Memory B cell (primary cell): Measurements from ENCODE around the gene SEMA4A.
A peak's percentile ranks its signal among the peaks of the same experiment; 100 is the strongest.
"Not testable (repeated sequence)": the region's sequence is repeated elsewhere in the genome, so short reads cannot be mapped to it uniquely, and the experiment has no call there.

Experiments used
- ATAC-seq: fragments of 150-1000 bp; cut with Tn5 transposase; 2 replicates; pipeline ENCODE4 v1.10.0; 2021; ENCODE audit warnings: low read depth, mild to moderate bottlenecking, moderate library complexity
- DNase-seq, 2 donors: peaks; one replicate each; pipeline ENCODE4 v3.0.0; 2022; ENCODE audit warnings: low spot score in 2 of 2
- H3K27ac Mint-ChIP-seq: one replicate; pipeline ENCODE4 v1.8.0; 2022; ENCODE audit warnings: mild to moderate bottlenecking, moderate library complexity, mixed read lengths
- H3K27me3 Mint-ChIP-seq: one replicate; pipeline ENCODE4 v1.8.0; 2022; ENCODE audit warnings: mixed read lengths
- H3K36me3 Mint-ChIP-seq: one replicate; pipeline ENCODE4 v1.8.0; 2022; ENCODE audit warnings: mild to moderate bottlenecking, mixed read lengths
- H3K4me1 Mint-ChIP-seq: one replicate; pipeline ENCODE4 v1.8.0; 2022; ENCODE audit warnings: mixed read lengths
- H3K4me3 Mint-ChIP-seq: one replicate; pipeline ENCODE4 v1.8.0; 2022; ENCODE audit warnings: mild to moderate bottlenecking, moderate library complexity, mixed read lengths
- H3K9me3 Mint-ChIP-seq: one replicate; pipeline ENCODE4 v1.8.0; 2022; ENCODE audit warnings: mixed read lengths

Gene SEMA4A

DNA sequence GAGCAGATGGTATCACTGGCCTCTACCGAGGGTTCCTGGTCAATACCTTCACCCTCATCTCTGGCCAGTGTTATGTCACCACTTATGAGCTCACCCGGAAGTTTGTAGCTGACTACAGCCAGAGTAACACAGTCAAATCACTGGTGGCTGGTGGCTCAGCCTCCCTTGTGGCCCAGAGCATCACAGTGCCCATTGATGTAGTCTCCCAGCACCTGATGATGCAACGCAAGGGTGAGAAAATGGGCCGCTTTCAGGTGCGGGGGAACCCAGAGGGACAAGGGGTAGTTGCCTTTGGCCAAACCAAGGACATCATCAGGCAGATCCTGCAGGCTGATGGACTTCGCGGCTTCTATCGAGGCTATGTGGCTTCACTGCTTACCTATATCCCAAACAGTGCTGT lies 46.7 kb downstream of the SEMA4A start:
- Mint-ChIP-seq H3K27me3 (no peaks in the 10 kb centered on the region), H3K36me3 (peaks cover 18% of the 10 kb centered on the region), H3K4me3 (no peak overlapping the region), H3K27ac (no peak overlapping the region), H3K4me1 (peaks cover 25% of the 10 kb centered on the region), H3K9me3 (no peaks in the 10 kb centered on the region)
- DNase-seq (no peak), ATAC-seq (no peak)

DNA sequence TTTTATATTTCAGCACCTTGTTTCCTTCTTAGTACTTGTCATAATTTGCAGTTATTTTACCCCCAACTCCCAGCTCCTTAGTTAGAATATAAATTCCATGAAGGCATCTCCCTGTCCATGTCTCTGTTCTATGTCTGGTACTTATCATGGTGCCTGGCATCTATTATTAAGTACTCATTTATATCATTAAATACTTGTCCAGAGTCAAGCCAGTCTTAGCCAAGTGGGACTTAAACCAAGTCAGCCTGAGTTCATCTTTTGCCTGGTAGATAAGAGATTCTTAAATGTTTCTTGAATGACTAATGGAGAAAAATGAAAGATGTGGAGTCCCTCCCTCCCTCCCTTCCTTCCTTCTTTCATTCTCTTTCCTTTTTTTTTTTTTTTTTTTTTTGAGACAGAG lies 49.9 kb downstream of the SEMA4A start:
- no peaks in the 10 kb centered on the region for H3K27me3 Mint-ChIP-seq
- no peak for DNase-seq
- peaks cover 12% of the 10 kb centered on the region for H3K4me1 Mint-ChIP-seq
- no peak overlapping the region for H3K4me3 Mint-ChIP-seq
- no peaks in the 10 kb centered on the region for H3K9me3 Mint-ChIP-seq
- no peak for ATAC-seq
- peaks cover 19% of the 10 kb centered on the region for H3K36me3 Mint-ChIP-seq
- H3K27ac Mint-ChIP-seq, result no peak overlapping the region

DNA sequence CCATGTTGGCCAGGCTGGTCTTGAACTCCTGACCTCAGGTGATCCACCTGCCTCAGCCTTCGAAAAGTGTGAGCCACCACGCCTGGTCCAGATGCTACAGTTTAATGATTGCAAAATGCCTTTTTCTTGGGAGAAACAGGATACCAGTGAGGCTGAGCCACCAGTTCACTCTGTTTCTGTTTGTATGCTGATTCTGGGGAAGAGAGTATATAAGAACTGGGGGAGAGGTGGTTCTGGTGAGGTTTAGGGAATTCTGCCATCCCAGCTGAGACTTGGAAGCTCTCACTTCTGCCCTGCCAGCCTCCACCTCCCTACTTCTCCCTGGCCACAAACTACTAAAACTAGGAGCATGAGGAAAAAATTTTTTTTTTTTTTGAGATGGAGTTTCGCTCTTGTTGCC lies 51.3 kb downstream of the SEMA4A start:
- Mint-ChIP-seq H3K27me3 (no peaks in the 10 kb centered on the region), H3K4me1 (peaks cover 8% of the 10 kb centered on the region), H3K36me3 (peaks cover 15% of the 10 kb centered on the region), H3K9me3 (no peaks in the 10 kb centered on the region), H3K27ac (no peak overlapping the region), H3K4me3 (no peak overlapping the region)
- DNase-seq, result no peak
- no peak for ATAC-seq

DNA sequence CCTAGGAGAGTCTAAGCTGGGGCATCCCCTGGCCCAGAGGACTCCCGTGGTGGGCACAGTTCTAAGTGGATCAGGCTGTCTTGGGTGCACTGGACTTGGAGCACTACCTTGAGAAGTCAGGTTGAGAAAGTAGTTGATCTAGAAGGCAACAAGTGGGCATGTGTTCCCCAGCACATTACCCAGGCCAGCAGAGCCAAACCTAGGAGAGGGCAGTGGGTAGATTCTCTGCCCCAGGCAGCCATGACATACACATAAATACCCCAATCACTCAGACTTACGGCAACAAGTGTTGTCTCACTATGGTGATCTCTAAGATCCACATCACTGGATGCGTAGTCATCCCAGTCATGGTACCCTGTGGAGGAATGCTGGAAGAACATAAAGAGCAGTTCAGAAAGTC lies 57.9 kb downstream of the SEMA4A start:
- ATAC-seq (no peak), DNase-seq (no peak)
- no peak overlapping the region for H3K27ac Mint-ChIP-seq
- no peak overlapping the region for H3K4me3 Mint-ChIP-seq
- peaks cover 6% of the 10 kb centered on the region for H3K4me1 Mint-ChIP-seq
- H3K9me3 Mint-ChIP-seq, result no peaks in the 10 kb centered on the region
- no peaks in the 10 kb centered on the region for H3K27me3 Mint-ChIP-seq
- H3K36me3 Mint-ChIP-seq, result peaks cover 6% of the 10 kb centered on the region

DNA sequence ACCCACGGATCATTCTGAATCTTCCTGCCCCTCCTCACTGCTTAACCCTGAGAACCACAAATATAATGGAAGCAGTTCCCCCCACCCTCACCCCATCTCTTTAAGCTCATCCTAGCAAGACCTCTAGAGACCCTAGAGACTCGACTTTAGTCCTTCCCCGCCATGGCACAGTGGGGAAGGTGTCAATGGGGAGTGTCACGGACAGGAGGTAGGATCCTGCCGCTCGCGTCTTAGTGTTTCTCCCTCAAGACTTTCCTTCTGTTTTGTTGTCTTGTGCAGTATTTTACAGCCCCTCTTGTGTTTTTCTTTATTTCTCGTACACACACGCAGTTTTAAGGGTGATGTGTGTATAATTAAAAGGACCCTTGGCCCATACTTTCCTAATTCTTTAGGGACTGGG lies 58.7 kb downstream of the SEMA4A start:
- ATAC-seq (no peak), DNase-seq (no peak)
- H3K36me3 Mint-ChIP-seq, result peaks cover 6% of the 10 kb centered on the region
- peak overlapping the region; percentile 97 for H3K4me3 Mint-ChIP-seq
- H3K4me1 Mint-ChIP-seq, result peaks cover 6% of the 10 kb centered on the region
- H3K27ac Mint-ChIP-seq, result peak overlapping the region; percentile 98
- H3K9me3 Mint-ChIP-seq, result no peaks in the 10 kb centered on the region
- no peaks in the 10 kb centered on the region for H3K27me3 Mint-ChIP-seq

DNA sequence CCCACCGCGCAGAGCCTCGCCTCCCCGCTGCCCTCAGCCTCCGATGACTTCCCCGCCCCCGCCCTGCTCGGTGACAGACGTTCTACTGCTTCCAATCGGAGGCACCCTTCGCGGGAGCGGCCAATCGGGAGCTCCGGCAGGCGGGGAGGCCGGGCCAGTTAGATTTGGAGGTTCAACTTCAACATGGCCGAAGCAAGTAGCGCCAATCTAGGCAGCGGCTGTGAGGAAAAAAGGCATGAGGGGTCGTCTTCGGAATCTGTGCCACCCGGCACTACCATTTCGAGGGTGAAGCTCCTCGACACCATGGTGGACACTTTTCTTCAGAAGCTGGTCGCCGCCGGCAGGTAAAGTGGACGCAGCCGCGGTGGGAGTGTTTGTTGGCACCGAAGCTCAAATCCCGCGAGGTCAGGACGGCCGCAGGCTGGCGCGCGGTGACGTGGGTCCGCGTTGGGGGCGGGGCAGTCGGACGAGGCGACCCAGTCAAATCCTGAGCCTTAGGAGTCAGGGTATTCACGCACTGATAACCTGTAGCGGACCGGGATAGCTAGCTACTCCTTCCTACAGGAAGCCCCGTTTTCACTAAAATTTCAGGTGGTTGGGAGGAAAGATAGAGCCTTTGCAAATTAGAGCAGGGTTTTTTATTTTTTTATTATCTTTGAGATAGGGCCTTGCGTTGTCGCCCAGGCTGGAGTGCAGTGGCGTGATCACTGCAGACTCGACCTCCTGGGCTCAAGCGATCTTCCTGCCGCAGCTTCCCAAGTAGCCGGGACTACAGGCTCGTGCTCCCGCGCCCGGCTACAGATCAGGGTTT lies 59.7 kb downstream of the SEMA4A start, which contains the start of gene PMF1:
TSS of gene PMF1 (plus strand) at position 175 of the 811 bp plus-strand sequence. CDS start at position 184, 9 bp downstream.
- DNase-seq (peak; percentile 90), ATAC-seq (peak; percentile 95)
- Mint-ChIP-seq H3K36me3 (peaks cover 4% of the 10 kb centered on the region), H3K4me3 (peak within 1 kb of the TSS; percentile 97), H3K9me3 (no peaks in the 10 kb centered on the region), H3K4me1 (peaks cover 10% of the 10 kb centered on the region), H3K27me3 (no peaks in the 10 kb centered on the region), H3K27ac (peak within 1 kb of the TSS; percentile 98)

DNA sequence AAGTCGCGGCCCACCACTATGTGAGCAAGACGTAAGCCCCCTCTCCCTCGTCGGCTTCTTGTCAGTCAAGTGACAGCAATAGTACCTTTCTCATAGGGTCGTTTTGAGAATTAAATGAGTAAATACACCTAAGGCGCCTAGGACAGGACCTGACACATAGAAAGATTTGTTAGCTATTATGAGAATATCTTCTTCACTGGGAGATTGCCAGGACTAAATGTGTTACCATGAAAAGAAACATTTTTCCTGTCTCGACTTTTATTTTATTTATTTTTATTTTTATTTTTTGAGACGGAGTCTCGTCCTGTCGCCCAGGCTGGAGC lies 60.2 kb downstream of the SEMA4A start:
- no peaks in the 10 kb centered on the region for H3K27me3 Mint-ChIP-seq
- no peak for DNase-seq
- no peaks in the 10 kb centered on the region for H3K9me3 Mint-ChIP-seq
- peaks cover 4% of the 10 kb centered on the region for H3K36me3 Mint-ChIP-seq
- ATAC-seq, result no peak
- H3K4me3 Mint-ChIP-seq, result peak overlapping the region; percentile 97
- H3K4me1 Mint-ChIP-seq, result peaks cover 11% of the 10 kb centered on the region
- H3K27ac Mint-ChIP-seq, result peak overlapping the region; percentile 98

DNA sequence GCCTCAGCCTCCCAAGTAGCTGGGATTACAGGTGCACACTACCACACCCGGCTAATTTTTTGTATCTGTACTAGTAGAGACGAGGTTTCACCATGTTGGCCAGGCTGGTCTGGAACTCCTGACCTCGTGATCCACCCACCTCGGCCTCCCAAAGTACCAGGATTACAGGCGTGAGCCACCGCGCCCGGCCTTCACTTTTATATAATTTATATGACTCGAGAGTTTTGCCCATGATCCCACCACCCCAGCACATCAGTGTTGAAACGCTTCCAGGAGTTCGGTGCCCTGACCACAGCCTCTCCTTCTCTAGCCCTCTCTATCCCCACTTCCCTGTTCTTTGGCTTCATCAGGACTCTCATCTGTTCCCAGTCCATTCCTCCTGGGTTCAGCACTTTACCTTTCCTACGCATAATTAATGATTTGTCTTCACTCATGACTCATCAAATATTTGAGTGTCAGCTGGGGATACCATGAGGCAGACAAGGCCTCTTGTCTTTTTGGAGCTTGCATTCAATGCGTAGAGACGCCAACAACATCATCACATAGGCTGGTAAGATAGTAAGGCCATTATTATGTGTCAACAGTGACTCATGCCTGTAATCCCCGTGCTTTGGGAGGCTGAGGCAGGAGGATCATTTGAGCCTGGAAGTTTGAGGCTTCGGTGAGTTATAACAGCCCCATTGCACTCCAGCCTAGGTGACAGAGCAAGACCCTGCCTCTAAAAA lies 60.8 kb downstream of the SEMA4A start:
- DNase-seq (no peak), ATAC-seq (no peak)
- Mint-ChIP-seq H3K27ac (peak overlapping the region; percentile 50), H3K4me1 (peaks cover 11% of the 10 kb centered on the region), H3K36me3 (peaks cover 5% of the 10 kb centered on the region), H3K9me3 (no peaks in the 10 kb centered on the region), H3K27me3 (no peaks in the 10 kb centered on the region), H3K4me3 (peak overlapping the region; percentile 82)

DNA sequence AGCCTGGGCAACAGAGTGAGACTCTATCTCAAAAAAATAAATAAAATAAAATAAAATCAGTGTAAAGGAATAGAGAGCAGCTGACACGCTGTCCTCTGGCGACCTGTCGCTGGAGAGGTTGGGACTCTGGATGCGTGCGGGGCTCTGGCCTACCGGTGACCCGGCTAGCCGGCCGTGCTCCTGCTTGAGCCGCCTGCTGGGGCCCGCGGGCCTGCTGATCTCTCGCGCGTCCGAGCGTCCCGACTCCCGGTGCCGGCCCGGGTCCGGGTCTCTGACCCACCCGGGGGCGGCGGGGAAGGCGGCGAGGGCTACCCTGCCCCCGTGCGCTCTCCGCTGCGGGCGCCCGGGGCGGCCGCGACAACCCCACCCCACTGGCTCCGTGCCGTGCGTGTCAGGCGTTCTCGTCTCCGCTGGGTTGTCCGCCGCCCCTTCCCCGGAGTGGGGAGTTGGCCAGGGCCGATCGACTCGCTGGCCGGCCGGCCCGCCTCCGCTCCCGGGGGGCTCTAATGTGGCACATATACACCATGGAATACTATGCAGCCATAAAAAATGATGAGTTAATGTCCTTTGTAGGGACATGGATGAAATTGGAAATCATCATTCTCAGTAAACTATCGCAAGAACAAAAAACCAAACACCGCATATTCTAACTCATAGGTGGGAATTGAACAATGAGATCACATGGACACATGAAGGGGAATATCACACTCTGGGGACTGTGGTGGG lies 63.1 kb downstream of the SEMA4A start:
- not testable (repeated sequence) for H3K4me3 Mint-ChIP-seq, H3K27ac Mint-ChIP-seq, DNase-seq, H3K9me3 Mint-ChIP-seq, H3K27me3 Mint-ChIP-seq, ATAC-seq
- peaks cover 15% of the 10 kb centered on the region for H3K36me3 Mint-ChIP-seq
- peaks cover 18% of the 10 kb centered on the region for H3K4me1 Mint-ChIP-seq

DNA sequence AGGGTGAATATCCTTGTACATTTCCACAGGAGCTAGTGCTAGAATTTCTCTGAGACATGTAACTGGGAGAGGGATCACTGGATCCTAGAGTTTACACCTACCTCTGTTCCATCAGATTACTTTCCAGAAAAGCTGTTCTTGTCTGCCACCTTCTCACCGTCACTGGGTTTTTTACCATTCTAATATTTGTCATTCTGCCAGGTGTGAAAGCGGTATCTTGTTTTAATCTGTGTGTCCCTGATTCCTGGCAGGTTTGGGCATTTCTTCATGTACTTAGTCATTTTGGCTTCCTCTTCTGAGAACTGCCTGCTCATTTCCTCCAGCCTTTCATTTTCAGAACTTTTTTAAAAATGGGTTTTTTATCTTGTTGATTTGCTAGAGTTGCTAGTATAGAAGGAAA lies 64.5 kb downstream of the SEMA4A start:
- ATAC-seq (no peak), DNase-seq (no peak)
- no peak overlapping the region for H3K4me3 Mint-ChIP-seq

DNA sequence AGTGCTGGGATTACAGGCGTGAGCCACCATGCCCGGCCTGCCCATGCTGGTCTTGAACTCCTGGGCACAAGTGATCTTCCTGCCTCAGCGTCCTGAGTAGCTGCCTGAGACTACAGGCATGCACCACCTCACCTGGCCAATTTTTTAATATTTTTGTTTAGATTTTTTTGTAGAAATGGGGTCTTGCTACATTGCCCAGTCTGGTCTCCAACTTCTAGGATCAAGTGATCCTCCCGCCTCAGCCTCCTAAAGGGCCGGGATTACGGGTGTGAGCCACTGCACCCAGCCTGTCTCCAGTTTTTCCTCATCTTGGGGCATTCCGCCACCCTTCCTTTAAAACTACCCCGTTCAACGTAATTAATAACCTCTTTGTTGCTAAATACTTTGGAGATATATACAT lies 66.8 kb downstream of the SEMA4A start:
- Mint-ChIP-seq H3K36me3 (peaks cover 27% of the 10 kb centered on the region), H3K4me3 (no peak overlapping the region), H3K9me3 (no peaks in the 10 kb centered on the region), H3K27ac (no peak overlapping the region), H3K27me3 (no peaks in the 10 kb centered on the region), H3K4me1 (peaks cover 16% of the 10 kb centered on the region)
- ATAC-seq (no peak), DNase-seq (no peak)

More for the DNA sequence above, 64.5 kb downstream of the SEMA4A start:
- Mint-ChIP-seq H3K27ac (no peak overlapping the region), H3K36me3 (peaks cover 21% of the 10 kb centered on the region), H3K27me3 (no peaks in the 10 kb centered on the region), H3K4me1 (peaks cover 19% of the 10 kb centered on the region), H3K9me3 (no peaks in the 10 kb centered on the region)

DNA sequence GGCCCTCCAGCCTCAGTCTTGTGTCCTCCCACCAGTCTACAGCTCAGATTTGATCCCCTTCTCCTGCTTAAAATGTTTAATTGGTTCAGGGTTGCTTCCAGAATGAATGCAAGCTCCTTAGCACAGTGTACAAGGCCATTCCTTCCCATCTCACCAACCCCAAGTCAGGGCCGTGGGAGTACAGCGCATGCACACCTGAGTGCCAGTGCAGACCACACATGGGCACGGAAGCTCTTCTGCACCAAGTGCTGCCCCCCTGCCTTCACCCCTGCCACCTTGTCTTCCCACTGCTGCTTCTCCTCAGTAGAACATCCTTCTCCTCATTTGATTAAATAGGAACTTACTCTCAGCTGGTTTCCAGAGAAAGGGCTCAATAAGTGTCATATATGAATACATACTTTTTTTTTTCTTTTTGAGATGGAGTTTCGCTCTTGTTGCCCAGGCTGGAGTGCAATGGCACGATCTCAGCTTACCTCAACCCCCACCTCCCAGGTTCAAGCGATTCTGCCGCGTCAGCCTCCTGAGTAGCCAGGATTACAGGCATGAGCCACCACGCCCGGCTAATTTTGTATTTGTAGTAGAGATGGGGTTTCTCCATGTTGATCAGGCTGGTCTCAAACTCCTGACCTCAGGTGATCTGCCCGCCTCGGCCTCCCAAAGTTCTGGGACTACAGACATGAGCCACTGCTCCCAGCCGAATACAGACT lies 68.8 kb downstream of the SEMA4A start:
- H3K36me3 Mint-ChIP-seq, result peaks cover 34% of the 10 kb centered on the region
- DNase-seq (no peak), ATAC-seq (no peak)
- H3K9me3 Mint-ChIP-seq, result no peaks in the 10 kb centered on the region
- no peak overlapping the region for H3K4me3 Mint-ChIP-seq
- H3K4me1 Mint-ChIP-seq, result peaks cover 18% of the 10 kb centered on the region
- H3K27ac Mint-ChIP-seq, result no peak overlapping the region
- no peaks in the 10 kb centered on the region for H3K27me3 Mint-ChIP-seq

DNA sequence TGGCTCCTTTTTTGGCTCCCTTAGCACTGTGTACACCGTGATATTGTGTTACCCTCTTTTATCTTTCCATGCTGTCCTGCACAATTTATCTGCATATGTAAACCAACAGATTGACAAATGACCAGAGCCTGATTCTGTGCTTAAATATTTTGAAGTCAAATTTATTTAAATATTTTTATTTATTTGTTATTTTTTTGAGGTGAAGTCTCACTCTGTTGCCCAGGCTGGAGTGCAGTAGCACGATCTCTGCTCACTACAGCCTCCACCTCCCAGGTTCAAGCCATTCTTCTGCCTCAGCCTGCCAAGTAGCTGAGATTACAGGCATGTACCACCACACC lies 72.3 kb downstream of the SEMA4A start:
- no peaks in the 10 kb centered on the region for H3K9me3 Mint-ChIP-seq
- no peak for DNase-seq
- H3K27me3 Mint-ChIP-seq, result no peaks in the 10 kb centered on the region
- peaks cover 43% of the 10 kb centered on the region for H3K36me3 Mint-ChIP-seq
- H3K27ac Mint-ChIP-seq, result no peak overlapping the region
- H3K4me1 Mint-ChIP-seq, result peaks cover 10% of the 10 kb centered on the region
- H3K4me3 Mint-ChIP-seq, result no peak overlapping the region
- no peak for ATAC-seq

DNA sequence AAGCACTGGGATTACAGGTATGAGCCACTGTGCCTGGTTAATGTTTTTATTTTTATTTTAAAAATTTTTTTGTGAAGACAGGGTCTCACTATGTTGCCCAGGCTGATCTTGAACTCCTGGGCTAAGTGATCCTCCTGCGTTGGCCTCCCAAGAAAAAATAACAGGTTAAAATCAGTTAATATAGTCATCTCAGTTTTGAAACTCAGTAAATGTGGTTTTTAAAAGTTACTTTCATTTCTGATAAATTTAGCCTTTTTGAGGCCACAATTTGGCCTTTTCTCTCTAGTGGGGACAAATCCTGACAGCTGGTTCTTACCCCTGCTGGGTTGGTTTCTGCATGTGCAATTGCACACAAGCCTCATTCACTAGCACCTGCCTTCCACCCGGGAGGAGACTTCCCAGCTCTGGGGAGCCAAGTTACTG lies 72.7 kb downstream of the SEMA4A start:
- H3K27ac Mint-ChIP-seq, result no peak overlapping the region
- no peaks in the 10 kb centered on the region for H3K27me3 Mint-ChIP-seq
- peaks cover 40% of the 10 kb centered on the region for H3K36me3 Mint-ChIP-seq
- no peak for ATAC-seq
- no peak for DNase-seq
- peaks cover 9% of the 10 kb centered on the region for H3K4me1 Mint-ChIP-seq
- H3K9me3 Mint-ChIP-seq, result no peaks in the 10 kb centered on the region
- H3K4me3 Mint-ChIP-seq, result no peak overlapping the region
